ENCODE results near the gene LBH. TPM values are rescaled to one million over a fixed set of nuclear protein-coding genes. Genes with fewer than 3 reads are reported as not detected.
A peak's percentile ranks its signal among the peaks of the same experiment; 100 is the strongest.

Gene LBH
- total RNA-seq, 4 donors from 2014 or later = 62.3 to 509 (median 348) TPM

GRCh38 chr2:30229596-30229995, 1.7 kb upstream of the LBH start:
- WGBS, 2 donors (ENCODE audit: low coverage in 1 of 2) = 100% methylated on average over 1 to 2 of the region's 3 CpGs
- no peak overlapping the region for H3K4me3 ChIP-seq
- no peaks in the 10 kb centered on the region for H3K9me3 ChIP-seq
- peaks cover 0 to 55% (median 19%) of the 10 kb centered on the region in 3 donors for H3K4me1 ChIP-seq
- ATAC-seq = no peak
- H3K27ac ChIP-seq = peak overlapping the region in 3 of 4 donors; percentile 91 to 94 (median 91)
- peaks cover 0 to under 1% of the 10 kb centered on the region in 2 donors for H3K36me3 ChIP-seq
- TF ChIP-seq EP300 (IDR thresholded peaks at IDR 0.05) (no peak), CTCF (IDR thresholded peaks at IDR 0.05) (no peak), POLR2AphosphoS5 (IDR thresholded peaks at IDR 0.05) (no peak)
- no peaks in the 10 kb centered on the region for H3K27me3 ChIP-seq

GRCh38 chr2:30230497-30231211, 680 bp upstream of the LBH start:
- Histone ChIP-seq H3K4me1 (peaks cover 0 to 55% (median 15%) of the 10 kb centered on the region in 3 donors), H3K27me3 (no peaks in the 10 kb centered on the region), H3K9me3 (no peaks in the 10 kb centered on the region), H3K27ac (peak overlapping the region; percentile 82 to 94 (median 91)), H3K4me3 (peak overlapping the region; percentile 62 to 93), H3K36me3 (peaks cover 0 to 12% of the 10 kb centered on the region in 2 donors)
- TF ChIP-seq POLR2A (IDR thresholded peaks at IDR 0.05) (no peak), CTCF (IDR thresholded peaks at IDR 0.05) (peak in 2 of 4 experiments; percentile 24 to 36)
- WGBS, 2 donors (ENCODE audit: low coverage in 1 of 2) = 3% methylated on average over 22 of the region's 50 CpGs; no CpG with 5 or more reads in 1 of the 2 donors
- ATAC-seq = no peak

- H3K36me3 ChIP-seq = peaks cover 0 to 24% of the 10 kb centered on the region in 2 donors
- peak overlapping the region; percentile 62 to 93 for H3K4me3 ChIP-seq
- TF ChIP-seq POLR2A (IDR thresholded peaks at IDR 0.05) = peak; percentile 36 to 40
- peak; percentile 28 for TF ChIP-seq POLR2AphosphoS5 (IDR thresholded peaks at IDR 0.05)
- TF ChIP-seq EP300 (IDR thresholded peaks at IDR 0.05) = no peak
These were observed 864 bp downstream of the LBH start for GRCh38 chr2:30231996-30232800.

GRCh38 chr2:30232801-30233130, 1.4 kb downstream of the LBH start:
- no peak for ATAC-seq
- H3K4me3 ChIP-seq = peak overlapping the region; percentile 62 to 93
- TF ChIP-seq POLR2A (IDR thresholded peaks at IDR 0.05) (no peak), CTCF (IDR thresholded peaks at IDR 0.05) (no peak), POLR2AphosphoS5 (IDR thresholded peaks at IDR 0.05) (no peak), EP300 (IDR thresholded peaks at IDR 0.05) (no peak)
- WGBS, 2 donors (ENCODE audit: low coverage in 1 of 2) = 0% methylated on average over 1 to 8 of the region's 8 CpGs
- no peaks in the 10 kb centered on the region for H3K9me3 ChIP-seq
- H3K27ac ChIP-seq = peak overlapping the region; percentile 82 to 94 (median 91)
- H3K4me1 ChIP-seq = peaks cover 0 to 61% (median 16%) of the 10 kb centered on the region in 3 donors
- peaks cover 0 to 24% of the 10 kb centered on the region in 2 donors for H3K36me3 ChIP-seq
- no peaks in the 10 kb centered on the region for H3K27me3 ChIP-seq

More at GRCh38 chr2:30231996-30232800, 864 bp downstream of the LBH start:
- peak; percentile 35 for ATAC-seq
- Histone ChIP-seq H3K9me3 (no peaks in the 10 kb centered on the region), H3K27me3 (no peaks in the 10 kb centered on the region), H3K27ac (peak overlapping the region; percentile 82 to 94 (median 91)), H3K4me1 (peaks cover 0 to 55% (median 12%) of the 10 kb centered on the region in 3 donors)
- 0% methylated on average over 7 to 16 of the region's 70 CpGs for WGBS, 2 donors (ENCODE audit: low coverage in 1 of 2)

GRCh38 chr2:30233271-30234009, 2.1 kb downstream of the LBH start:
- peak overlapping the region; percentile 62 to 93 for H3K4me3 ChIP-seq
- H3K9me3 ChIP-seq = no peaks in the 10 kb centered on the region
- ATAC-seq = no peak
- peaks cover 0 to 30% of the 10 kb centered on the region in 2 donors for H3K36me3 ChIP-seq
- H3K27me3 ChIP-seq = no peaks in the 10 kb centered on the region
- TF ChIP-seq EP300 (IDR thresholded peaks at IDR 0.05) (no peak), POLR2A (IDR thresholded peaks at IDR 0.05) (no peak), CTCF (IDR thresholded peaks at IDR 0.05) (no peak), POLR2AphosphoS5 (IDR thresholded peaks at IDR 0.05) (no peak)
- peak overlapping the region; percentile 82 to 94 (median 91) for H3K27ac ChIP-seq
- H3K4me1 ChIP-seq = peaks cover 0 to 67% (median 21%) of the 10 kb centered on the region in 3 donors
- WGBS, 2 donors (ENCODE audit: low coverage in 1 of 2) = 6 to 45% methylated on average over 2 to 3 of the region's 4 CpGs

Measured in gastroesophageal sphincter (tissue), 4 donors.